K562 (cell line): ENCODE data around the gene MCL1. TPM values are rescaled to one million over a fixed set of nuclear protein-coding genes. Genes with fewer than 3 reads are reported as not detected.

Experiments used
- ATAC-seq: fragments of 200-7000 bp; cut with Tn5 transposase; 3 replicates; pipeline ENCODE4 v1.9.1; 2020; ENCODE audit warnings: moderate library complexity
- BruUV-seq: library from RNA; stranded (reverse); fragments of 400-500 nt; replicated peaks from 2 replicates; lab custom pipeline; 2021; lab: Mats Ljungman, UMichigan
- CTCF ChIA-PET: fragments of 300-600 bp; formaldehyde crosslinking; extraction: SDS; loops from one replicate; lab custom pipeline; 2021; ENCODE audit warnings: low intra/inter-chr PET ratio; lab: Yijun Ruan, JAX
- POLR2A ChIA-PET: fragments of 300-600, 350-650 bp; sonication (Branson Sonifier 250); formaldehyde crosslinking; extraction: SDS; loops from one replicate; lab custom pipeline; 2021; ENCODE audit warnings: antibody characterized with exemption, inconsistent platforms; lab: Yijun Ruan, JAX
- DNase-seq, 4 experiments: peaks; one replicate each; pipeline versions ENCODE4 v3.0.0 to v3.0.0-alpha.2; 2011 to 2018; ENCODE audit warnings: low spot score in 3 of 4, mixed read lengths in 3 of 4; ENCODE audit errors: extremely low read depth in 1 of 4
- FAIRE-seq: peaks from 2 replicates; lab custom pipeline; 2011; peaks lifted over from hg19 to GRCh38; lab: Jason Lieb, UNC
- H2AFZ ChIP-seq: 2 replicates; pipeline ENCODE4 v1.6.0; 2011; ENCODE audit warnings: low read depth, low read length, control low read depth, inconsistent platforms
- H3K27ac ChIP-seq: fragments of 200-600 bp; 3 replicates; pipeline ENCODE4 v1.8.0; 2011; ENCODE audit warnings: low read depth, mild to moderate bottlenecking, control low read depth, inconsistent platforms, low read length, moderate library complexity, mixed read lengths; ENCODE audit errors: extremely low read depth
- H3K27me3 ChIP-seq, 2 experiments: fragments of 300-600 bp in 1 of 2; 2 replicates in 1 of 2; 3 replicates in 1 of 2; pipeline versions ENCODE4 v1.6.0 to v1.8.0; 2011; ENCODE audit warnings: inconsistent platforms in 2 of 2, low read length in 2 of 2, mild to moderate bottlenecking in 1 of 2, mixed read lengths in 1 of 2, moderate library complexity in 1 of 2; ENCODE audit not compliant: control insufficient read depth in 2 of 2, insufficient read depth in 2 of 2
- H3K36me3 ChIP-seq: fragments of 300-600 bp; 3 replicates; pipeline ENCODE4 v1.8.0; 2011; ENCODE audit warnings: mild to moderate bottlenecking, low read length, inconsistent platforms; ENCODE audit not compliant: control insufficient read depth, insufficient read depth
- H3K4me1 ChIP-seq, 2 experiments: fragments of 200-600 bp in 1 of 2; replicated peaks in 1 of 2; 2 replicates in 1 of 2; 3 replicates in 1 of 2; pipeline versions ENCODE4 v1.5.1 to v1.8.0; 2011; ENCODE audit warnings: inconsistent platforms in 2 of 2, low read length in 2 of 2, mild to moderate bottlenecking in 1 of 2, mixed read lengths in 1 of 2, moderate library complexity in 1 of 2; ENCODE audit not compliant: control insufficient read depth in 2 of 2, insufficient read depth in 2 of 2
- H3K4me2 ChIP-seq: 2 replicates; pipeline ENCODE4 v1.6.1; 2011; ENCODE audit warnings: low read length, control low read depth, inconsistent platforms, mixed read lengths; ENCODE audit not compliant: insufficient read depth
- H3K4me3 ChIP-seq: fragments of 200-600 bp; sonication (generic), shearing (Covaris generic); 2 replicates; pipeline ENCODE4 v1.5.1; 2016; ENCODE audit warnings: control low read depth, inconsistent platforms
- H3K79me2 ChIP-seq: fragments of 200-600 bp; 3 replicates; pipeline ENCODE4 v1.8.0; 2011; ENCODE audit warnings: low read length, inconsistent platforms; ENCODE audit not compliant: control insufficient read depth, insufficient read depth
- H3K9ac ChIP-seq, 2 experiments: 2 replicates each; pipeline versions ENCODE4 v1.6.0 to v1.6.1; 2011; ENCODE audit warnings: low read depth in 2 of 2, low read length in 2 of 2, control low read depth in 1 of 2, inconsistent platforms in 1 of 2, mild to moderate bottlenecking in 1 of 2, mixed read lengths in 1 of 2; ENCODE audit not compliant: insufficient read depth in 1 of 2
- H3K9me1 ChIP-seq: one replicate; pipeline ENCODE4 v1.6.0; 2011; ENCODE audit warnings: inconsistent platforms, mild to moderate bottlenecking, low read length, moderate library complexity; ENCODE audit not compliant: control insufficient read depth, insufficient read depth
- H3K9me3 ChIP-seq: replicated peaks from 2 replicates; pipeline ENCODE4 v1.5.1; 2011; ENCODE audit warnings: low read depth, low read length, inconsistent platforms; ENCODE audit not compliant: control insufficient read depth, insufficient read depth
- H4K20me1 ChIP-seq: replicated peaks from 2 replicates; pipeline ENCODE4 v1.6.1; 2011; ENCODE audit warnings: low read length, inconsistent platforms, mixed read lengths; ENCODE audit not compliant: control insufficient read depth, insufficient read depth
- ARNT ChIP-seq, 2 experiments: fragments of 450-650 bp; IDR thresholded peaks; 2 replicates each; pipeline ENCODE4 v1.6.1; 2016; ENCODE audit warnings: mild to moderate bottlenecking in 1 of 2
- FOXA3 ChIP-seq, 2 experiments: fragments of 450-650 bp in 1 of 2; sonication (generic) in 1 of 2; formaldehyde crosslinking; IDR thresholded peaks in 1 of 2; conservative IDR thresholded peaks in 1 of 2; 2 replicates each; pipeline versions ENCODE4 v1.4.0 to v1.8.0; 2020 to 2022; ENCODE audit warnings: mild to moderate bottlenecking in 2 of 2, missing genetic modification reagents in 1 of 2
- HOXB6 ChIP-seq: fragments of 250-450 bp; sonication (Bioruptor Pico); IDR thresholded peaks from 2 replicates; pipeline ENCODE4 v1.5.1; 2022; ENCODE audit warnings: mild to moderate bottlenecking, borderline replicate concordance
- KDM4B ChIP-seq, 2 experiments: fragments of 450-650 bp in 1 of 2; sonication (generic) in 1 of 2; IDR thresholded peaks; 2 replicates each; pipeline ENCODE4 v1.6.1; 2016 to 2017; ENCODE audit warnings: borderline replicate concordance in 2 of 2, antibody characterized with exemption in 1 of 2, low read depth in 1 of 2, mild to moderate bottlenecking in 1 of 2
- NCOA6 ChIP-seq: fragments of 450-650 bp; IDR thresholded peaks from 2 replicates; pipeline ENCODE4 v1.6.1; 2017; ENCODE audit warnings: mild to moderate bottlenecking
- SIN3A ChIP-seq, 2 experiments: fragments of 150-350 bp in 1 of 2; IDR thresholded peaks; 2 replicates each; pipeline ENCODE4 v1.6.1; 2011 to 2016; ENCODE audit warnings: borderline replicate concordance in 2 of 2, low read depth in 2 of 2, low read length in 2 of 2, mild to moderate bottlenecking in 2 of 2, moderate library complexity in 2 of 2; ENCODE audit not compliant: control insufficient read depth in 1 of 2
- WGBS: fragments of 100-300 bp; shearing (Covaris generic); methylation state at CpG from one replicate; pipeline ENCODE4 v1.1.6; 2016; ENCODE audit warnings: low coverage, mixed read lengths; ENCODE audit not compliant: insufficient coverage; ENCODE audit errors: missing lambda C conversion rate; 5-methylcytosine and 5-hydroxymethylcytosine counted together
- in situ Hi-C: fragments of 300-500 bp; cut with MboI; formaldehyde crosslinking; loops from 4 replicates; pipeline ENCODE4 v1.15.0; 2018; ENCODE audit warnings: inconsistent platforms, mixed read lengths
- intact Hi-C: fragments of 100-400 bp; cut with micrococcal nuclease; formaldehyde crosslinking; loops from 2 replicates; pipeline ENCODE4 v1.14.2; 2022
- polyA plus RNA-seq, 8 experiments: library from polyadenylated mRNA; depleted of rRNA in 4 of 8; stranded (reverse) in 5 of 8; unstranded in 3 of 8; fragments of >200 nt; fragmentation: Nextera tagmentation in 2 of 8; fragmentation: Illumina TruSeq in 1 of 8; extraction: Ambion mirVana in 2 of 8; extraction: Trizol in 1 of 8; gene quantifications; 2 replicates each; pipeline versions ENCODE4 v1.2.1 to v1.2.3, GENCODE V29; 2011 to 2014; ENCODE audit warnings: inconsistent platforms in 1 of 8, missing spikeins in 1 of 8
- total RNA-seq, 7 experiments: library from RNA; depleted of rRNA in 6 of 7; stranded (reverse); fragments of >200 nt in 6 of 7; fragmentation: Illumina TruSeq in 2 of 7; extraction: Trizol in 2 of 7; gene quantifications; 2 replicates each; pipeline versions ENCODE4 v1.2.1 to v1.2.3, GENCODE V29; 2011 to 2021; ENCODE audit warnings: low replicate concordance in 1 of 7
- TF ChIP-seq, protein P1 (sequence below), 3 experiments: fragments of 200-800 bp in 1 of 3; fragments of 250-450 bp in 1 of 3; fragments of 450-650 bp in 1 of 3; sonication (Bioruptor Pico) in 1 of 3; sonication (Bioruptor generic) in 1 of 3; formaldehyde crosslinking in 1 of 3; IDR thresholded peaks; 2 replicates each; pipeline versions ENCODE4 v1.6.1 to v1.8.0; 2016 to 2022; ENCODE audit warnings: mild to moderate bottlenecking in 2 of 3, missing genetic modification characterization in 2 of 3, missing compliant biosample characterization in 1 of 3, moderate library complexity in 1 of 3
- TF ChIP-seq, protein P2 (sequence below): fragments of 250-450 bp; sonication (Bioruptor Pico); IDR thresholded peaks from 2 replicates; pipeline ENCODE4 v1.8.0; 2021; ENCODE audit warnings: moderate library complexity, mild to moderate bottlenecking, inconsistent platforms

Gene MCL1
- total and polyA plus RNA-seq, 9 of the 15 experiments (the other 6 are each of a cell fraction or from before 2014, with no cell fraction given) = 27.1 to 224 (median 138) TPM

DNA sequence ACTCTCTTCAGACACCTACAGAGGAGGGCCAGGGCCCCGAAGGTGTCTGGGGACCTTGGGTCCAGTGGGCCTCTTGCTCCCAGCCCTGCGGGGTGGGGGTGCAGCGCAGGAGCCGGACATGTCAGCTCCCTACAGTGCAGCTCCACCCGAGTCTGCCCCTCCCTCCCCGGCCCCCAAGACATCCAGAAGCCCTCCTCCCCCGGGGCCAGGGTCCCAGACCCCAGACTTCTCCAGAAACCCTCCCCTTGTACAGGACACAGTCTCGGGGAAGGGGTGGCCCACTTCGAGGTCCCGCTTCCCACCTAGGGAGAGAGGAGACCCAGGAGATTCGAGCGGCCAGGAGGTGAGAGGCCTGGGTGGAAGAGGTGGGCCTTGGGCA lies 26.5 kb downstream of the MCL1 start:
- POLR2A ChIA-PET = interaction anchor here (1.0 to 2.7 kb wide), 5 partner anchors 7 to 221 kb away, joined by 3 to 21 read pairs (median 10); no protein-coding TSS in a partner anchor
- ATAC-seq = no peak
- no peak overlapping the region for H2AFZ ChIP-seq
- no peak for DNase-seq
- H3K36me3 ChIP-seq = peaks cover 60% of the 10 kb centered on the region
- no peak for FAIRE-seq
- no peaks in the 10 kb centered on the region for H3K9me3 ChIP-seq
- WGBS = 70% methylated on average over 9 of the region's 12 CpGs
- H4K20me1 ChIP-seq = peaks cover 9% of the 10 kb centered on the region
- peaks cover 28 to 81% of the 10 kb centered on the region in 2 experiments for H3K4me1 ChIP-seq
- intact Hi-C loops (loop anchor here (2.0 kb wide), 1 partner anchor 20 kb away; no protein-coding TSS in a partner anchor), in situ Hi-C loops (no loop called here)
- no peaks in the 10 kb centered on the region for H3K9me1 ChIP-seq
- no TSS peak for BruUV-seq
- peak overlapping the region in 1 of 2 experiments; percentile 84 for H3K9ac ChIP-seq
- CTCF ChIA-PET = no interaction called here
- H3K4me2 ChIP-seq = peak overlapping the region; percentile 95
- no peak overlapping the region for H3K4me3 ChIP-seq
- no peak for TF ChIP-seq HOXB6 (CRISPR knock-in tag)
- peak in 1 of 2 experiments; percentile 45; a peak in 1 of 4 replicates for TF ChIP-seq FOXA3 (CRISPR knock-in tag; conservative IDR thresholded peaks at IDR 0.05 in 1 of 2, IDR thresholded peaks at IDR 0.05 in 1 of 2)
- H3K27ac ChIP-seq = peak overlapping the region; percentile 77
- no peaks in the 10 kb centered on the region for H3K27me3 ChIP-seq
- H3K79me2 ChIP-seq = peaks cover 81% of the 10 kb centered on the region

- Histone ChIP-seq H3K4me1 (peaks cover 28 to 81% of the 10 kb centered on the region in 2 experiments), H3K9me3 (no peaks in the 10 kb centered on the region), H2AFZ (no peak overlapping the region), H3K27ac (peak overlapping the region; percentile 87), H3K36me3 (peaks cover 55% of the 10 kb centered on the region), H3K9ac (peak overlapping the region; percentile 95 to 99; a peak in 3 of 4 replicates), H3K79me2 (peaks cover 87% of the 10 kb centered on the region), H3K9me1 (no peaks in the 10 kb centered on the region), H3K4me3 (peak overlapping the region; percentile 75; the same call in 1 of the 2 replicates), H3K4me2 (peak overlapping the region; percentile 95), H4K20me1 (peaks cover 9% of the 10 kb centered on the region), H3K27me3 (no peaks in the 10 kb centered on the region)
- ChIA-PET CTCF (no interaction called here), POLR2A (interaction anchor here (0.7 to 8.9 kb wide), 10 partner anchors 8 to 664 kb away, joined by 3 to 53 read pairs (median 4); a partner anchor contains a TSS)
- in situ Hi-C loops (no loop called here), intact Hi-C loops (loop anchor here (2.0 kb wide), 1 partner anchor 20 kb away; no protein-coding TSS in a partner anchor)
- ATAC-seq (peak; percentile 67), DNase-seq (peak; percentile 68 to 93 (median 81)), FAIRE-seq (peak; percentile 95)
- no TSS peak for BruUV-seq
- WGBS = 23% methylated on average over 12 of the region's 13 CpGs
- TF ChIP-seq, protein P1, sequence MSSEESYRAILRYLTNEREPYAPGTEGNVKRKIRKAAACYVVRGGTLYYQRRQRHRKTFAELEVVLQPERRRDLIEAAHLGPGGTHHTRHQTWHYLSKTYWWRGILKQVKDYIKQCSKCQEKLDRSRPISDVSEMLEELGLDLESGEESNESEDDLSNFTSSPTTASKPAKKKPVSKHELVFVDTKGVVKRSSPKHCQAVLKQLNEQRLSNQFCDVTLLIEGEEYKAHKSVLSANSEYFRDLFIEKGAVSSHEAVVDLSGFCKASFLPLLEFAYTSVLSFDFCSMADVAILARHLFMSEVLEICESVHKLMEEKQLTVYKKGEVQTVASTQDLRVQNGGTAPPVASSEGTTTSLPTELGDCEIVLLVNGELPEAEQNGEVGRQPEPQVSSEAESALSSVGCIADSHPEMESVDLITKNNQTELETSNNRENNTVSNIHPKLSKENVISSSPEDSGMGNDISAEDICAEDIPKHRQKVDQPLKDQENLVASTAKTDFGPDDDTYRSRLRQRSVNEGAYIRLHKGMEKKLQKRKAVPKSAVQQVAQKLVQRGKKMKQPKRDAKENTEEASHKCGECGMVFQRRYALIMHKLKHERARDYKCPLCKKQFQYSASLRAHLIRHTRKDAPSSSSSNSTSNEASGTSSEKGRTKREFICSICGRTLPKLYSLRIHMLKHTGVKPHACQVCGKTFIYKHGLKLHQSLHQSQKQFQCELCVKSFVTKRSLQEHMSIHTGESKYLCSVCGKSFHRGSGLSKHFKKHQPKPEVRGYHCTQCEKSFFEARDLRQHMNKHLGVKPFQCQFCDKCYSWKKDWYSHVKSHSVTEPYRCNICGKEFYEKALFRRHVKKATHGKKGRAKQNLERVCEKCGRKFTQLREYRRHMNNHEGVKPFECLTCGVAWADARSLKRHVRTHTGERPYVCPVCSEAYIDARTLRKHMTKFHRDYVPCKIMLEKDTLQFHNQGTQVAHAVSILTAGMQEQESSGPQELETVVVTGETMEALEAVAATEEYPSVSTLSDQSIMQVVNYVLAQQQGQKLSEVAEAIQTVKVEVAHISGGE (CRISPR knock-in tag; IDR thresholded peaks at IDR 0.05) = peak in 1 of 3 experiments; percentile 50; a peak in 1 of 6 replicates
- no peak for TF ChIP-seq ARNT (IDR thresholded peaks at IDR 0.05)
- no peak for TF ChIP-seq KDM4B (IDR thresholded peaks at IDR 0.05; ENCODE audit: borderline replicate concordance in 2 of 2, low read depth in 1 of 2)
- no peak for TF ChIP-seq SIN3A (IDR thresholded peaks at IDR 0.05; ENCODE audit: borderline replicate concordance in 2 of 2, control insufficient read depth in 1 of 2, low read depth in 2 of 2, low read length in 2 of 2)
- no peak for TF ChIP-seq NCOA6
- TF ChIP-seq, protein P2, sequence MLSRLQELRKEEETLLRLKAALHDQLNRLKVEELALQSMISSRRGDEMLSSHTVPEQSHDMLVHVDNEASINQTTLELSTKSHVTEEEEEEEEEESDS (CRISPR knock-in tag) = no peak
Observed at GRCh38 chr1:150552128-150552910, 27.1 kb downstream of the MCL1 start.
